C4-2B (cell line): Measurements from ENCODE around the gene FNIP2.

ENCODE experiments used
- ZFX ChIP-seq: fragments of 450-650 bp; IDR thresholded peaks from 2 replicates; pipeline ENCODE4 v1.6.1; 2017
- TF ChIP-seq, protein P1 (sequence below): fragments of 450-650 bp; conservative IDR thresholded peaks from 2 replicates; pipeline ENCODE4 v1.5.1; 2017; ENCODE audit warnings: mild to moderate bottlenecking

DNA sequence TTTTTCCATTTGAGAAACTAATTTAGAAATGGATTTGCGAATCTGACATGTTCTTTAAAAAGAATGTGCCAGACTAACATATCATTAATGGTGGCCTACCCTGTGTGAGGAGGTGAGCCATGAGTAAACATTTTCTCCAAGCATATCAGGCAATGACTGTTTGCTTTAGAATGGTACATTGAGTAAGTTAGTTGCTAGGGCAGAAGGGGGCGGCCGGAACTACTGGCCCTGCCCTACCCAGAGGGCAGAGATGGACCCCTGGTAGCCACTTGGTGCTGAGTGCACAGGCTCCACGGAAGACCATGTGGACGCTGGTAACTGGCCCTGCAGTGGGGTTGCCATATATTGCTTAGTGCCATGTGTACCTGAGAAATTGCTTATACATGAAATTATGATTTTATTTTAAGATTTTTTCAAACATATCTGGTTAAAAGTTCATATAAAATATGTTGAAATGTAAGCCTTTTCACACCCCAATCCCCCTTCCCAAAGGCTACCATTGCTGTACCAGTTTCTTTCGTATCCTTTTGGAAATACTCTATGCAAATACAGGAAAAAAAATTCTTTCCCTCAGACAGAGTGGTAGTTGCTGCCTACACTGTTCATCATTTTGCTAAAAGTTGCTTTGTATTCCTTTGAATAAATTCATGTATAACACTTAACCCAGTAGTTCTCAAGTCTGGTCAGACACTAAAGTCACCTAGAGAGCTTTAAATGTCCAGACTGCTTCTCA, 8.8 kb downstream of the FNIP2 start:
- TF ChIP-seq, protein P1, sequence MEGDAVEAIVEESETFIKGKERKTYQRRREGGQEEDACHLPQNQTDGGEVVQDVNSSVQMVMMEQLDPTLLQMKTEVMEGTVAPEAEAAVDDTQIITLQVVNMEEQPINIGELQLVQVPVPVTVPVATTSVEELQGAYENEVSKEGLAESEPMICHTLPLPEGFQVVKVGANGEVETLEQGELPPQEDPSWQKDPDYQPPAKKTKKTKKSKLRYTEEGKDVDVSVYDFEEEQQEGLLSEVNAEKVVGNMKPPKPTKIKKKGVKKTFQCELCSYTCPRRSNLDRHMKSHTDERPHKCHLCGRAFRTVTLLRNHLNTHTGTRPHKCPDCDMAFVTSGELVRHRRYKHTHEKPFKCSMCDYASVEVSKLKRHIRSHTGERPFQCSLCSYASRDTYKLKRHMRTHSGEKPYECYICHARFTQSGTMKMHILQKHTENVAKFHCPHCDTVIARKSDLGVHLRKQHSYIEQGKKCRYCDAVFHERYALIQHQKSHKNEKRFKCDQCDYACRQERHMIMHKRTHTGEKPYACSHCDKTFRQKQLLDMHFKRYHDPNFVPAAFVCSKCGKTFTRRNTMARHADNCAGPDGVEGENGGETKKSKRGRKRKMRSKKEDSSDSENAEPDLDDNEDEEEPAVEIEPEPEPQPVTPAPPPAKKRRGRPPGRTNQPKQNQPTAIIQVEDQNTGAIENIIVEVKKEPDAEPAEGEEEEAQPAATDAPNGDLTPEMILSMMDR: no peak
- no peak for TF ChIP-seq ZFX
